ENCODE results near the gene PRKCB.

Gene PRKCB

GRCh38 chr16:24246911-24247607 lies 411.3 kb downstream of the PRKCB start:
- DNase-seq (ENCODE audit: low spot score) = no peak

GRCh38 chr16:24253192-24253591 lies 417.4 kb downstream of the PRKCB start:
- peak; percentile 39 for DNase-seq (ENCODE audit: low spot score)

GRCh38 chr16:24255456-24256371 lies 419.9 kb downstream of the PRKCB start, which contains the start of gene CACNG3:
Gene CACNG3, plus strand, starts transcription at chr16:24256335. Its CDS starts 420 bp downstream, at chr16:24256755.
- peak; percentile 39 for DNase-seq (ENCODE audit: low spot score)

- DNase-seq (ENCODE audit: low spot score) = no peak
Measured at GRCh38 chr16:24257958-24258357, 422.2 kb downstream of the PRKCB start.

GRCh38 chr16:24258791-24259190 lies 423.0 kb downstream of the PRKCB start:
- DNase-seq (ENCODE audit: low spot score) = no peak

- DNase-seq (ENCODE audit: low spot score) = no peak
Measured at GRCh38 chr16:24262816-24263215, 427.0 kb downstream of the PRKCB start.

All from AG20443 (cell line).